ENCODE measurements around the gene PTGFRN. TPM values are rescaled to one million over a fixed set of nuclear protein-coding genes. Genes with fewer than 3 reads are reported as not detected.

PTGFRN gene
- total and polyA plus RNA-seq, 4 donors: 5.4 to 12.6 (median 7.2) TPM

DNA sequence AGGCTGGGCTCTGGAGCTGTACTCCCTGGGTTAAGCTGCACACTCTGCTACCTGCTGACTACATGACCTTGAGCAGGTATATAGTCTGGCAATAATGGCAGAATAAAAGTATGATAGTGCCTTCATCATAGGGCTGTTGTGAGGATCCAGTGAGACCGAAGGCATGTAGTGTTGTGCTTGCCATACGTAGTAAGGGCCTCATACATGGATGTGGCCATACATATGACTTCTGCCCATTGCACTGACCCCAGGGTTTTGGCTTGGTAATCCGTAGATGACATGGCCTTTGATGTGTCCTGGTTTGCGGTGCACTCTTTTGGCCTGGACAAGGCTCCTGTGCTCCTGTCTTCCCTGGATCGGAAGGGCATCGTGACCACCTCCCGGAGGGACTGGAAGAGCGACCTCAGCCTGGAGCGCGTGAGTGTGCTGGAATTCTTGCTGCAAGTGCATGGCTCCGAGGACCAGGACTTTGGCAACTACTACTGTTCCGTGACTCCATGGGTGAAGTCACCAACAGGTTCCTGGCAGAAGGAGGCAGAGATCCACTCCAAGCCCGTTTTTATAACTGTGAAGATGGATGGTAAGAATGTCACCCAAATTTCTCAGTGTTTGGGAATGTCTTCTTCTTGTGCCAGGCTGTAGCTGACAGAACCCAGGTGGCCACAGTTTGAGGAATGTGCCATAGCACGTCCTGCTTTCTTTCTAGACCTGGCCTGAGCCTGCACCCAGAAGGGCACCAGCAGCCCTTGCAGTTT is 74.9 kb downstream of the PTGFRN start:
- no peak overlapping the region for H3K4me3 ChIP-seq (ENCODE audit: low read depth in 1 of 3, low read length in 3 of 3)
- H3K27ac ChIP-seq (ENCODE audit: low read depth in 1 of 2, low read length in 2 of 2): no peak overlapping the region
- H3K27me3 ChIP-seq (ENCODE audit: control insufficient read depth in 4 of 4, insufficient read depth in 4 of 4, low read length in 3 of 4): no peaks in the 10 kb centered on the region
- no peaks in the 10 kb centered on the region for H3K9me3 ChIP-seq (ENCODE audit: control insufficient read depth in 4 of 4, low read length in 3 of 4)
- DNase-seq (ENCODE audit: low spot score): no peak
- TF ChIP-seq GABPA (IDR thresholded peaks at IDR 0.05 in 1 of 2, conservative IDR thresholded peaks at IDR 0.05 in 1 of 2) (no peak), EGR1 (IDR thresholded peaks at IDR 0.05; ENCODE audit: low read depth in 2 of 2) (no peak), HNF4A (conservative IDR thresholded peaks at IDR 0.05) (no peak), FOXA2 (IDR thresholded peaks at IDR 0.05) (no peak), HNF4G (IDR thresholded peaks at IDR 0.05) (no peak), RXRA (IDR thresholded peaks at IDR 0.05) (no peak), YY1 (IDR thresholded peaks at IDR 0.05) (no peak)
- TF ChIP-seq, protein P1, sequence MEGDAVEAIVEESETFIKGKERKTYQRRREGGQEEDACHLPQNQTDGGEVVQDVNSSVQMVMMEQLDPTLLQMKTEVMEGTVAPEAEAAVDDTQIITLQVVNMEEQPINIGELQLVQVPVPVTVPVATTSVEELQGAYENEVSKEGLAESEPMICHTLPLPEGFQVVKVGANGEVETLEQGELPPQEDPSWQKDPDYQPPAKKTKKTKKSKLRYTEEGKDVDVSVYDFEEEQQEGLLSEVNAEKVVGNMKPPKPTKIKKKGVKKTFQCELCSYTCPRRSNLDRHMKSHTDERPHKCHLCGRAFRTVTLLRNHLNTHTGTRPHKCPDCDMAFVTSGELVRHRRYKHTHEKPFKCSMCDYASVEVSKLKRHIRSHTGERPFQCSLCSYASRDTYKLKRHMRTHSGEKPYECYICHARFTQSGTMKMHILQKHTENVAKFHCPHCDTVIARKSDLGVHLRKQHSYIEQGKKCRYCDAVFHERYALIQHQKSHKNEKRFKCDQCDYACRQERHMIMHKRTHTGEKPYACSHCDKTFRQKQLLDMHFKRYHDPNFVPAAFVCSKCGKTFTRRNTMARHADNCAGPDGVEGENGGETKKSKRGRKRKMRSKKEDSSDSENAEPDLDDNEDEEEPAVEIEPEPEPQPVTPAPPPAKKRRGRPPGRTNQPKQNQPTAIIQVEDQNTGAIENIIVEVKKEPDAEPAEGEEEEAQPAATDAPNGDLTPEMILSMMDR (IDR thresholded peaks at IDR 0.05; ENCODE audit: low read depth, low read length, missing input control): no peak
- TF ChIP-seq, protein P2, sequence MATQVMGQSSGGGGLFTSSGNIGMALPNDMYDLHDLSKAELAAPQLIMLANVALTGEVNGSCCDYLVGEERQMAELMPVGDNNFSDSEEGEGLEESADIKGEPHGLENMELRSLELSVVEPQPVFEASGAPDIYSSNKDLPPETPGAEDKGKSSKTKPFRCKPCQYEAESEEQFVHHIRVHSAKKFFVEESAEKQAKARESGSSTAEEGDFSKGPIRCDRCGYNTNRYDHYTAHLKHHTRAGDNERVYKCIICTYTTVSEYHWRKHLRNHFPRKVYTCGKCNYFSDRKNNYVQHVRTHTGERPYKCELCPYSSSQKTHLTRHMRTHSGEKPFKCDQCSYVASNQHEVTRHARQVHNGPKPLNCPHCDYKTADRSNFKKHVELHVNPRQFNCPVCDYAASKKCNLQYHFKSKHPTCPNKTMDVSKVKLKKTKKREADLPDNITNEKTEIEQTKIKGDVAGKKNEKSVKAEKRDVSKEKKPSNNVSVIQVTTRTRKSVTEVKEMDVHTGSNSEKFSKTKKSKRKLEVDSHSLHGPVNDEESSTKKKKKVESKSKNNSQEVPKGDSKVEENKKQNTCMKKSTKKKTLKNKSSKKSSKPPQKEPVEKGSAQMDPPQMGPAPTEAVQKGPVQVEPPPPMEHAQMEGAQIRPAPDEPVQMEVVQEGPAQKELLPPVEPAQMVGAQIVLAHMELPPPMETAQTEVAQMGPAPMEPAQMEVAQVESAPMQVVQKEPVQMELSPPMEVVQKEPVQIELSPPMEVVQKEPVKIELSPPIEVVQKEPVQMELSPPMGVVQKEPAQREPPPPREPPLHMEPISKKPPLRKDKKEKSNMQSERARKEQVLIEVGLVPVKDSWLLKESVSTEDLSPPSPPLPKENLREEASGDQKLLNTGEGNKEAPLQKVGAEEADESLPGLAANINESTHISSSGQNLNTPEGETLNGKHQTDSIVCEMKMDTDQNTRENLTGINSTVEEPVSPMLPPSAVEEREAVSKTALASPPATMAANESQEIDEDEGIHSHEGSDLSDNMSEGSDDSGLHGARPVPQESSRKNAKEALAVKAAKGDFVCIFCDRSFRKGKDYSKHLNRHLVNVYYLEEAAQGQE (IDR thresholded peaks at IDR 0.05): no peak
- TF ChIP-seq, protein P3, sequence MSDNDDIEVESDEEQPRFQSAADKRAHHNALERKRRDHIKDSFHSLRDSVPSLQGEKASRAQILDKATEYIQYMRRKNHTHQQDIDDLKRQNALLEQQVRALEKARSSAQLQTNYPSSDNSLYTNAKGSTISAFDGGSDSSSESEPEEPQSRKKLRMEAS (IDR thresholded peaks at IDR 0.05): no peak
- TF ChIP-seq, protein P4, sequence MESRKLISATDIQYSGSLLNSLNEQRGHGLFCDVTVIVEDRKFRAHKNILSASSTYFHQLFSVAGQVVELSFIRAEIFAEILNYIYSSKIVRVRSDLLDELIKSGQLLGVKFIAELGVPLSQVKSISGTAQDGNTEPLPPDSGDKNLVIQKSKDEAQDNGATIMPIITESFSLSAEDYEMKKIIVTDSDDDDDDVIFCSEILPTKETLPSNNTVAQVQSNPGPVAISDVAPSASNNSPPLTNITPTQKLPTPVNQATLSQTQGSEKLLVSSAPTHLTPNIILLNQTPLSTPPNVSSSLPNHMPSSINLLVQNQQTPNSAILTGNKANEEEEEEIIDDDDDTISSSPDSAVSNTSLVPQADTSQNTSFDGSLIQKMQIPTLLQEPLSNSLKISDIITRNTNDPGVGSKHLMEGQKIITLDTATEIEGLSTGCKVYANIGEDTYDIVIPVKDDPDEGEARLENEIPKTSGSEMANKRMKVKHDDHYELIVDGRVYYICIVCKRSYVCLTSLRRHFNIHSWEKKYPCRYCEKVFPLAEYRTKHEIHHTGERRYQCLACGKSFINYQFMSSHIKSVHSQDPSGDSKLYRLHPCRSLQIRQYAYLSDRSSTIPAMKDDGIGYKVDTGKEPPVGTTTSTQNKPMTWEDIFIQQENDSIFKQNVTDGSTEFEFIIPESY (IDR thresholded peaks at IDR 0.05): no peak
- peaks cover 0 to 7% (median 0%) of the 10 kb centered on the region in 4 donors for H3K36me3 ChIP-seq (ENCODE audit: control insufficient read depth in 4 of 4, insufficient read depth in 3 of 4, low read depth in 1 of 4, low read length in 3 of 4)
- peaks cover 0 to 13% (median 8%) of the 10 kb centered on the region in 4 donors for H3K4me1 ChIP-seq (ENCODE audit: control insufficient read depth in 4 of 4, insufficient read depth in 4 of 4, low read length in 3 of 4)
- 96% methylated on average over 14 of the region's 14 CpGs for WGBS
- H3K9ac ChIP-seq (ENCODE audit: low read depth in 1 of 2, low read length in 2 of 2): no peak overlapping the region

DNA sequence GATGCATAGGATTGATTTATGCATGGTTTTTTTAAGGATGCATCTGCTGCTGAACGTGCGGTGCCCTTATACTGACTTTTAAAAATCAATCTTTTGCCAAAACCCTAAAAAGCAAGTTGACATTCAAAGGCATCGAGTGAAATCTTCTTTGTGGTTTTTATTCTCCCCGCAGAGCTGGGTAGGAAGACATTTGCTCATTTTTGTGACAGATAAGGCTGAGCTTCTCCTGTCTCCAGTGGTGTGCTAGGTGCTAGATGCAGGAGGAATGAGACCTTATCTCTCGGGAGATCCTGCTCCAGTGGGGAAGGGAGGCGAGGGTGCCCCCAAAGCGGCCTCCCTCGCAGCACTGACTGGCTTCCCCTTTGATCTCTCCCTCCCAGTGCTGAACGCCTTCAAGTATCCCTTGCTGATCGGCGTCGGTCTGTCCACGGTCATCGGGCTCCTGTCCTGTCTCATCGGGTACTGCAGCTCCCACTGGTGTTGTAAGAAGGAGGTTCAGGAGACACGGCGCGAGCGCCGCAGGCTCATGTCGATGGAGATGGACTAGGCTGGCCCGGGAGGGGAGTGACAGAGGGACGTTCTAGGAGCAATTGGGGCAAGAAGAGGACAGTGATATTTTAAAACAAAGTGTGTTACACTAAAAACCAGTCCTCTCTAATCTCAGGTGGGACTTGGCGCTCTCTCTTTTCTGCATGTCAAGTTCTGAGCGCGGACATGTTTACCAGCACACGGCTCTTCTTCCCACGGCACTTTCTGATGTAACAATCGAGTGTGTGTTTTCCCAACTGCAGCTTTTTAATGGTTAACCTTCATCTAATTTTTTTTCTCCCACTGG is 76.9 kb downstream of the PTGFRN start:
- WGBS: 87% methylated on average over 29 of the region's 29 CpGs
- no peak for DNase-seq (ENCODE audit: low spot score)
- peaks cover 0 to 11% (median 6%) of the 10 kb centered on the region in 4 donors for H3K4me1 ChIP-seq (ENCODE audit: control insufficient read depth in 4 of 4, insufficient read depth in 4 of 4, low read length in 3 of 4)
- TF ChIP-seq FOXA1 (IDR thresholded peaks at IDR 0.05) (no peak), GABPA (IDR thresholded peaks at IDR 0.05 in 1 of 2, conservative IDR thresholded peaks at IDR 0.05 in 1 of 2) (no peak), HNF4G (IDR thresholded peaks at IDR 0.05) (no peak), SP1 (IDR thresholded peaks at IDR 0.05) (no peak), NR2F2 (IDR thresholded peaks at IDR 0.05) (no peak), JUND (IDR thresholded peaks at IDR 0.05) (no peak), RXRA (IDR thresholded peaks at IDR 0.05) (no peak), YY1 (IDR thresholded peaks at IDR 0.05) (no peak)
- TF ChIP-seq, protein P2 (IDR thresholded peaks at IDR 0.05): no peak
- TF ChIP-seq, protein P3 (IDR thresholded peaks at IDR 0.05): no peak

More for the DNA sequence above, 76.9 kb downstream of the PTGFRN start:
- no peak overlapping the region for H3K4me3 ChIP-seq (ENCODE audit: low read depth in 1 of 3, low read length in 3 of 3)
- no peaks in the 10 kb centered on the region for H3K9me3 ChIP-seq (ENCODE audit: control insufficient read depth in 4 of 4, low read length in 3 of 4)
- H3K27ac ChIP-seq (ENCODE audit: low read depth in 1 of 2, low read length in 2 of 2): no peak overlapping the region
- no peak overlapping the region for H3K9ac ChIP-seq (ENCODE audit: low read depth in 1 of 2, low read length in 2 of 2)
- peaks cover 0 to 7% (median 0%) of the 10 kb centered on the region in 4 donors for H3K36me3 ChIP-seq (ENCODE audit: control insufficient read depth in 4 of 4, insufficient read depth in 3 of 4, low read depth in 1 of 4, low read length in 3 of 4)
- no peaks in the 10 kb centered on the region for H3K27me3 ChIP-seq (ENCODE audit: control insufficient read depth in 4 of 4, insufficient read depth in 4 of 4, low read length in 3 of 4)
